ENCODE measurements around the gene ANKRD55. TPM values are rescaled to one million over a fixed set of nuclear protein-coding genes. Genes with fewer than 3 reads are reported as not detected.
"Not testable (repeated sequence)": the region's sequence is repeated elsewhere in the genome, so short reads cannot be mapped to it uniquely, and the experiment has no call there.

Gene ANKRD55
- total and polyA plus RNA-seq, 2 donors (not counting 1 experiment from before 2014, with no cell fraction given): not detected

GRCh38 chr5:56207537-56207936 lies 25.6 kb downstream of the ANKRD55 start:
- Histone ChIP-seq H3K4me3 (replicated peaks in 1 of 4; ENCODE audit: control extremely low read depth in 1 of 4, insufficient read depth in 1 of 4, low read depth in 3 of 4, low read length in 4 of 4) (no peak overlapping the region), H3K79me2 (ENCODE audit: control insufficient read depth, insufficient read depth, low read length) (no peaks in the 10 kb centered on the region), H3K4me2 (ENCODE audit: extremely low read depth, insufficient read depth, low read length) (peak overlapping the region; percentile 45), H3K9me3 (ENCODE audit: control insufficient read depth, insufficient read depth, low read depth, low read length) (no peaks in the 10 kb centered on the region), H4K20me1 (ENCODE audit: control insufficient read depth, extremely low read depth, insufficient read depth, low read length) (no peaks in the 10 kb centered on the region), H3K9ac (ENCODE audit: insufficient read depth, low read length) (no peak overlapping the region), H3K36me3 (ENCODE audit: control insufficient read depth, insufficient read depth, low read length) (no peaks in the 10 kb centered on the region), H3K27ac (ENCODE audit: insufficient read depth, low read length) (peak overlapping the region; percentile 30), H3K4me1 (ENCODE audit: control insufficient read depth, extremely low read depth, insufficient read depth, low read length) (peaks cover 16% of the 10 kb centered on the region), H2AFZ (ENCODE audit: low read length) (no peak overlapping the region), H3K27me3 (ENCODE audit: control insufficient read depth, insufficient read depth, low read length) (no peaks in the 10 kb centered on the region)
- DNase-seq (ENCODE audit: low read depth in 2 of 2): peak in 1 of 2 donors; percentile 82
- TF ChIP-seq EZH2 (IDR thresholded peaks at IDR 0.05; ENCODE audit: low read length, missing control alignments): no peak
- TF ChIP-seq, protein P1, sequence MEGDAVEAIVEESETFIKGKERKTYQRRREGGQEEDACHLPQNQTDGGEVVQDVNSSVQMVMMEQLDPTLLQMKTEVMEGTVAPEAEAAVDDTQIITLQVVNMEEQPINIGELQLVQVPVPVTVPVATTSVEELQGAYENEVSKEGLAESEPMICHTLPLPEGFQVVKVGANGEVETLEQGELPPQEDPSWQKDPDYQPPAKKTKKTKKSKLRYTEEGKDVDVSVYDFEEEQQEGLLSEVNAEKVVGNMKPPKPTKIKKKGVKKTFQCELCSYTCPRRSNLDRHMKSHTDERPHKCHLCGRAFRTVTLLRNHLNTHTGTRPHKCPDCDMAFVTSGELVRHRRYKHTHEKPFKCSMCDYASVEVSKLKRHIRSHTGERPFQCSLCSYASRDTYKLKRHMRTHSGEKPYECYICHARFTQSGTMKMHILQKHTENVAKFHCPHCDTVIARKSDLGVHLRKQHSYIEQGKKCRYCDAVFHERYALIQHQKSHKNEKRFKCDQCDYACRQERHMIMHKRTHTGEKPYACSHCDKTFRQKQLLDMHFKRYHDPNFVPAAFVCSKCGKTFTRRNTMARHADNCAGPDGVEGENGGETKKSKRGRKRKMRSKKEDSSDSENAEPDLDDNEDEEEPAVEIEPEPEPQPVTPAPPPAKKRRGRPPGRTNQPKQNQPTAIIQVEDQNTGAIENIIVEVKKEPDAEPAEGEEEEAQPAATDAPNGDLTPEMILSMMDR (conservative IDR thresholded peaks at IDR 0.05 in 1 of 2, IDR thresholded peaks at IDR 0.05 in 1 of 2; ENCODE audit: low read depth in 1 of 2, low read length in 2 of 2): no peak

DNA sequence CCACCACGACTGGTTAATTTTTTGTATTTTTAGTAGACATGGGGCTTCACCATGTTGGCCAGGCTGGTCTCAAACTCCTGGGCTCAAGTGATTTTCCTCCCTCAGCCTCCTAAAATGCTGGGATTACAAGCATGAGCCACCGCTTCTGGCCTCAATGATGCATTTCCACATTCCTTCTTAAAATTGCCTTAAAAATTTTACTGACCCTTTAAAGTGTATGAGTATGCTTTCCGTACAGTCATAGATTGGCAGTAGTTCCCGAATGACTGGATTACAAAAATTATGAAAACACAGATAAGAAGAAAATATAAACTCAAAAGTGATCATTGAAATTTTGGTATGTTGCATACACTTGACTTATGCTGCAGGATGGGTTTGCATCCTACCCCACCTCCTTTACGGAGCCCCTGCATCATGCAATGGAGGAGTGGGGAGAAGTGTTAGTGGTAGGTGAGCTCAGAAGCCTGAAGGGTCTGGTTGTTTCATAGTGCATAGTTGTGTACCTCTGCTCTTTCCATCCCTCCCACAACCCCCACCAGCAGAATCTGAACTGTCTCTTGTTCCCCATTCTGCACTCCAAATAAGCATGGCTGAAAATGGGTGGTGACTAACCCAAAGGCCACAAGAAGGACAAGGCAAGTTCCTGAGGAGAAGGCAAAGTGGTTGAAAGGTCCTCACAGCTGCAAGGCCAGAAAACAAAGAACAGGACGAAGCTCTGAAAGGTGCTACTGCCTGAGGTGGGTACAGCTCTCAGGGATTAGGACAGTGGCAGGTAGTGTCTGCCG lies 26.8 kb downstream of the ANKRD55 start:
- Histone ChIP-seq H3K27me3 (ENCODE audit: control insufficient read depth, insufficient read depth, low read length) (no peaks in the 10 kb centered on the region), H2AFZ (ENCODE audit: low read length) (no peak overlapping the region), H3K9me3 (ENCODE audit: control insufficient read depth, insufficient read depth, low read depth, low read length) (no peaks in the 10 kb centered on the region), H4K20me1 (ENCODE audit: control insufficient read depth, extremely low read depth, insufficient read depth, low read length) (no peaks in the 10 kb centered on the region), H3K4me2 (ENCODE audit: extremely low read depth, insufficient read depth, low read length) (no peak overlapping the region), H3K79me2 (ENCODE audit: control insufficient read depth, insufficient read depth, low read length) (no peaks in the 10 kb centered on the region), H3K9ac (ENCODE audit: insufficient read depth, low read length) (no peak overlapping the region), H3K4me3 (replicated peaks in 1 of 4; ENCODE audit: control extremely low read depth in 1 of 4, insufficient read depth in 1 of 4, low read depth in 3 of 4, low read length in 4 of 4) (no peak overlapping the region), H3K4me1 (ENCODE audit: control insufficient read depth, extremely low read depth, insufficient read depth, low read length) (peaks cover 14% of the 10 kb centered on the region), H3K27ac (ENCODE audit: insufficient read depth, low read length) (peak overlapping the region; percentile 62), H3K36me3 (ENCODE audit: control insufficient read depth, insufficient read depth, low read length) (no peaks in the 10 kb centered on the region)
- no peak for TF ChIP-seq EZH2 (IDR thresholded peaks at IDR 0.05; ENCODE audit: low read length, missing control alignments)
- TF ChIP-seq, protein P1 (conservative IDR thresholded peaks at IDR 0.05 in 1 of 2, IDR thresholded peaks at IDR 0.05 in 1 of 2; ENCODE audit: low read depth in 1 of 2, low read length in 2 of 2): no peak
- DNase-seq (ENCODE audit: low read depth in 2 of 2): peak; percentile 65 to 77

GRCh38 chr5:56203936-56204335 lies 29.2 kb downstream of the ANKRD55 start:
- not testable (repeated sequence) for DNase-seq (ENCODE audit: low read depth in 2 of 2); H2AFZ ChIP-seq (ENCODE audit: low read length); H3K4me2 ChIP-seq (ENCODE audit: extremely low read depth, insufficient read depth, low read length); H3K79me2 ChIP-seq (ENCODE audit: control insufficient read depth, insufficient read depth, low read length); H3K4me3 ChIP-seq (replicated peaks in 1 of 4; ENCODE audit: control extremely low read depth in 1 of 4, insufficient read depth in 1 of 4, low read depth in 3 of 4, low read length in 4 of 4); H3K27me3 ChIP-seq (ENCODE audit: control insufficient read depth, insufficient read depth, low read length); H3K9me3 ChIP-seq (ENCODE audit: control insufficient read depth, insufficient read depth, low read depth, low read length); H3K27ac ChIP-seq (ENCODE audit: insufficient read depth, low read length); H3K36me3 ChIP-seq (ENCODE audit: control insufficient read depth, insufficient read depth, low read length); H3K9ac ChIP-seq (ENCODE audit: insufficient read depth, low read length); H4K20me1 ChIP-seq (ENCODE audit: control insufficient read depth, extremely low read depth, insufficient read depth, low read length)
- H3K4me1 ChIP-seq (ENCODE audit: control insufficient read depth, extremely low read depth, insufficient read depth, low read length): peaks cover 20% of the 10 kb centered on the region

Measured in fibroblast of lung (primary cell).